HL-60 (cell line): Measurements from ENCODE around the gene NKX2-4.

Experiments
- DNase-seq, 2 experiments: peaks; one replicate each; pipeline ENCODE4 v3.0.0-alpha.2; 2010 to 2020; ENCODE audit warnings: low read depth in 1 of 2, low spot score in 1 of 2
- H3K27ac ChIP-seq: fragments of 250-450 bp; sonication (Bioruptor Pico); replicated peaks from 2 replicates; pipeline ENCODE4 v1.5.1; 2020; ENCODE audit warnings: mild to moderate bottlenecking, moderate library complexity
- H3K27me3 ChIP-seq: fragments of 250-450 bp; sonication (Bioruptor Pico); 2 replicates; pipeline ENCODE4 v1.5.1; 2021; ENCODE audit warnings: mild to moderate bottlenecking, moderate library complexity; ENCODE audit not compliant: insufficient read depth, poor library complexity, severe bottlenecking
- H3K4me3 ChIP-seq: replicated peaks from 2 replicates; pipeline ENCODE4 v1.5.1; 2011; ENCODE audit warnings: mild to moderate bottlenecking, control low read depth, low read length; ENCODE audit not compliant: insufficient read depth
- CTCF ChIP-seq: IDR thresholded peaks from one replicate; pipeline ENCODE4 v1.5.1; 2011; ENCODE audit warnings: low read length, control low read depth, inconsistent platforms; ENCODE audit not compliant: insufficient read depth
- GABPA ChIP-seq: IDR thresholded peaks from 2 replicates; pipeline ENCODE4 v1.6.1; 2012; ENCODE audit warnings: low read depth
- POLR2AphosphoS5 ChIP-seq: IDR thresholded peaks from 2 replicates; pipeline ENCODE4 v1.6.1; 2012; ENCODE audit warnings: low read depth
- REST ChIP-seq: IDR thresholded peaks from 2 replicates; pipeline ENCODE4 v1.6.1; 2012; ENCODE audit warnings: low read depth; ENCODE audit not compliant: insufficient replicate concordance
- SPI1 ChIP-seq: IDR thresholded peaks from 2 replicates; pipeline ENCODE4 v1.6.1; 2012; ENCODE audit warnings: low read depth, mild to moderate bottlenecking, borderline replicate concordance
- long read RNA-seq: library from polyadenylated mRNA; unstranded; transcript quantifications from one replicate; pipeline ENCODE4 v2.0.0, GENCODE V29; 2020

The NKX2-4 gene
- long read RNA-seq: 0 reads

- peaks cover 70% of the 10 kb centered on the region for H3K27me3 ChIP-seq
- no peak for DNase-seq
- H3K4me3 ChIP-seq: no peak within 1 kb of the TSS; the same call in 1 of the 2 replicates
- no peak within 1 kb of the TSS for H3K27ac ChIP-seq
- TF ChIP-seq GABPA (no peak), REST (no peak), POLR2AphosphoS5 (no peak), SPI1 (no peak), CTCF (no peak)
Observed at GRCh38 chr20:21397341-21398108, at the start of gene NKX2-4. NKX2-4 (minus strand) TSS chr20:21397526; CDS start chr20:21397399, 127 bp downstream.

GRCh38 chr20:21437816-21438215, 40.5 kb upstream of the NKX2-4 start:
- H3K27ac ChIP-seq: no peak overlapping the region
- H3K4me3 ChIP-seq: no peak overlapping the region
- H3K27me3 ChIP-seq: peaks cover 17% of the 10 kb centered on the region
- DNase-seq: no peak
- TF ChIP-seq REST: no peak
- no peak for TF ChIP-seq GABPA
- TF ChIP-seq POLR2AphosphoS5: no peak
- no peak for TF ChIP-seq CTCF
- TF ChIP-seq SPI1: no peak

- DNase-seq: no peak
- no peak for TF ChIP-seq CTCF
- no peak for TF ChIP-seq GABPA
- TF ChIP-seq SPI1: no peak
- no peak for TF ChIP-seq POLR2AphosphoS5
- H3K27me3 ChIP-seq: peaks cover 19% of the 10 kb centered on the region
- no peak overlapping the region for H3K27ac ChIP-seq
- no peak overlapping the region for H3K4me3 ChIP-seq
Observed at GRCh38 chr20:21437248-21437647, 39.9 kb upstream of the NKX2-4 start.

- Histone ChIP-seq H3K27ac (no peak overlapping the region), H3K4me3 (no peak overlapping the region), H3K27me3 (peaks cover 16% of the 10 kb centered on the region)
- TF ChIP-seq GABPA (no peak), CTCF (no peak), REST (no peak), POLR2AphosphoS5 (no peak), SPI1 (no peak)
- no peak for DNase-seq
Observed at GRCh38 chr20:21436205-21436604, 38.9 kb upstream of the NKX2-4 start.
